ENCODE results near the gene MLPH. TPM values are rescaled to one million over a fixed set of nuclear protein-coding genes. Genes with fewer than 3 reads are reported as not detected.

Gene MLPH
- total and polyA plus RNA-seq, 2 donors (not counting 1 experiment from before 2014, with no cell fraction given), result not detected

GRCh38 chr2:237445611-237446337, 41.3 kb upstream of the MLPH start:
- no peaks in the 10 kb centered on the region for H3K9me3 ChIP-seq (ENCODE audit: control extremely low read depth in 1 of 3, control insufficient read depth in 2 of 3, insufficient read depth in 1 of 3, low read length in 2 of 3)
- H3K4me3 ChIP-seq (ENCODE audit: control extremely low read depth in 1 of 5, extremely low read depth in 1 of 5, insufficient read depth in 1 of 5, low read depth in 2 of 5, low read length in 4 of 5), result no peak overlapping the region
- peaks cover 17% of the 10 kb centered on the region for H3K27me3 Mint-ChIP-seq
- intact Hi-C loops (cut with micrococcal nuclease), result no loop called here
- H4K20me1 ChIP-seq (ENCODE audit: control insufficient read depth, insufficient read depth, low read length, poor library complexity, severe bottlenecking), result no peaks in the 10 kb centered on the region
- WGBS (ENCODE audit: insufficient coverage), result 95% methylated on average over 25 of the region's 26 CpGs
- DNase-seq (no peak), ATAC-seq (ENCODE audit: low read depth) (no peak)
- no peaks in the 10 kb centered on the region for H3K9me3 Mint-ChIP-seq (ENCODE audit: insufficient read depth)
- no peak overlapping the region for H3K9ac ChIP-seq (ENCODE audit: low read length)
- H3K27me3 ChIP-seq (replicated peaks in 1 of 4; ENCODE audit: control extremely low read depth in 1 of 4, control insufficient read depth in 3 of 4, insufficient read depth in 4 of 4, low read length in 3 of 4), result peaks cover 0 to 2% (median 0%) of the 10 kb centered on the region in 4 experiments
- no peaks in the 10 kb centered on the region for H3K36me3 ChIP-seq (replicated peaks in 1 of 2; ENCODE audit: control extremely low read depth in 1 of 2, control insufficient read depth in 1 of 2, extremely low read depth in 1 of 2, insufficient read depth in 2 of 2, low read length in 1 of 2)
- no peak overlapping the region for H3K4me2 ChIP-seq (replicated peaks; ENCODE audit: low read depth, low read length, poor library complexity, severe bottlenecking)
- POLR2A ChIA-PET, result no interaction called here
- no peak overlapping the region for H3K27ac Mint-ChIP-seq
- H2AFZ ChIP-seq (ENCODE audit: insufficient read depth, low read depth, low read length, poor library complexity, severe bottlenecking), result no peak overlapping the region
- H3K27ac ChIP-seq (ENCODE audit: low read length in 2 of 2), result no peak overlapping the region
- CTCF ChIA-PET, result no interaction called here
- no peak for TF ChIP-seq CTCF (IDR thresholded peaks at IDR 0.05)
- TF ChIP-seq EZH2 (IDR thresholded peaks at IDR 0.05; ENCODE audit: borderline replicate concordance, insufficient read depth, low read depth, low read length, poor library complexity, severe bottlenecking), result no peak
- H3K4me1 ChIP-seq (ENCODE audit: control insufficient read depth in 2 of 2, insufficient read depth in 2 of 2, low read length in 2 of 2), result no peaks in the 10 kb centered on the region
- H3K4me1 Mint-ChIP-seq, result no peaks in the 10 kb centered on the region
- no peak overlapping the region for H3K4me3 Mint-ChIP-seq
- no peaks in the 10 kb centered on the region for H3K79me2 ChIP-seq (ENCODE audit: control insufficient read depth, insufficient read depth, low read length)

- no peaks in the 10 kb centered on the region for H3K4me1 ChIP-seq (ENCODE audit: control insufficient read depth in 2 of 2, insufficient read depth in 2 of 2, low read length in 2 of 2)
- 100% methylated on average over 1 of the region's 6 CpGs for WGBS (ENCODE audit: insufficient coverage)
- H3K36me3 ChIP-seq (replicated peaks in 1 of 2; ENCODE audit: control extremely low read depth in 1 of 2, control insufficient read depth in 1 of 2, extremely low read depth in 1 of 2, insufficient read depth in 2 of 2, low read length in 1 of 2), result no peaks in the 10 kb centered on the region
- Mint-ChIP-seq H3K27ac (no peak overlapping the region), H3K9me3 (ENCODE audit: insufficient read depth) (no peaks in the 10 kb centered on the region), H3K4me1 (no peaks in the 10 kb centered on the region), H3K27me3 (peaks cover 14% of the 10 kb centered on the region), H3K4me3 (no peak overlapping the region)
- no peak overlapping the region for H3K9ac ChIP-seq (ENCODE audit: low read length)
- intact Hi-C loops (cut with micrococcal nuclease), result no loop called here
- ATAC-seq (ENCODE audit: low read depth), result no peak
- no peak for DNase-seq
- CTCF ChIA-PET, result no interaction called here
- no peaks in the 10 kb centered on the region for H3K79me2 ChIP-seq (ENCODE audit: control insufficient read depth, insufficient read depth, low read length)
- no peak overlapping the region for H3K4me2 ChIP-seq (replicated peaks; ENCODE audit: low read depth, low read length, poor library complexity, severe bottlenecking)
- H2AFZ ChIP-seq (ENCODE audit: insufficient read depth, low read depth, low read length, poor library complexity, severe bottlenecking), result no peak overlapping the region
- H3K27ac ChIP-seq (ENCODE audit: low read length in 2 of 2), result no peak overlapping the region
- H3K27me3 ChIP-seq (replicated peaks in 1 of 4; ENCODE audit: control extremely low read depth in 1 of 4, control insufficient read depth in 3 of 4, insufficient read depth in 4 of 4, low read length in 3 of 4), result peaks cover 0 to 2% (median 0%) of the 10 kb centered on the region in 4 experiments
- TF ChIP-seq EZH2 (IDR thresholded peaks at IDR 0.05; ENCODE audit: borderline replicate concordance, insufficient read depth, low read depth, low read length, poor library complexity, severe bottlenecking) (no peak), CTCF (IDR thresholded peaks at IDR 0.05) (no peak)
- H3K4me3 ChIP-seq (ENCODE audit: control extremely low read depth in 1 of 5, extremely low read depth in 1 of 5, insufficient read depth in 1 of 5, low read depth in 2 of 5, low read length in 4 of 5), result no peak overlapping the region
- POLR2A ChIA-PET, result no interaction called here
- no peaks in the 10 kb centered on the region for H4K20me1 ChIP-seq (ENCODE audit: control insufficient read depth, insufficient read depth, low read length, poor library complexity, severe bottlenecking)
- no peaks in the 10 kb centered on the region for H3K9me3 ChIP-seq (ENCODE audit: control extremely low read depth in 1 of 3, control insufficient read depth in 2 of 3, insufficient read depth in 1 of 3, low read length in 2 of 3)
These were observed 40.7 kb upstream of the MLPH start for GRCh38 chr2:237446338-237446665.

All from B cell (primary cell).